ENCODE results near the gene CA10. TPM values are rescaled to one million over a fixed set of nuclear protein-coding genes. Genes with fewer than 3 reads are reported as not detected.

Gene CA10
- total RNA-seq, 1 experiment from 2014 or later, result not detected

GRCh38 chr17:52106638-52107261 is 51.8 kb downstream of the CA10 start:
- DNase-seq, result peak in 1 of 2 experiments; percentile 54
- no TSS peak for BruUV-seq (replicated peaks)
- Histone ChIP-seq H3K9me3 (no peaks in the 10 kb centered on the region), H3K27me3 (replicated peaks; ENCODE audit: control insufficient read depth, insufficient read depth, low read length) (no peaks in the 10 kb centered on the region), H3K36me3 (ENCODE audit: control insufficient read depth, insufficient read depth, low read length) (no peaks in the 10 kb centered on the region), H3K4me1 (no peaks in the 10 kb centered on the region), H3K4me3 (ENCODE audit: low read depth, low read length) (no peak overlapping the region)
- CTCF ChIA-PET, result interaction anchor here (0.9 to 1.9 kb wide), 4 partner anchors 64 to 342 kb away, joined by 4 to 39 read pairs (median 5); no protein-coding TSS in a partner anchor
- no peaks in the 10 kb centered on the region for H3K9me3 Mint-ChIP-seq (ENCODE audit: unreplicated experiment)
- peak; percentile 70 to 89 for TF ChIP-seq CTCF (IDR thresholded peaks at IDR 0.05; ENCODE audit: insufficient read depth in 1 of 2, low read depth in 1 of 2, low read length in 1 of 2, severe bottlenecking in 1 of 2, unreplicated experiment in 1 of 2)
- POLR2A ChIA-PET, result no interaction called here
- H3K4me1 Mint-ChIP-seq (ENCODE audit: low read depth, unreplicated experiment), result no peaks in the 10 kb centered on the region
- H3K27me3 Mint-ChIP-seq (ENCODE audit: insufficient read depth, unreplicated experiment), result peaks cover 3% of the 10 kb centered on the region
- H3K27ac Mint-ChIP-seq (ENCODE audit: unreplicated experiment), result no peak overlapping the region
- H3K36me3 Mint-ChIP-seq (ENCODE audit: insufficient read depth, unreplicated experiment), result no peaks in the 10 kb centered on the region
- intact Hi-C loops (cut with micrococcal nuclease; ENCODE audit: unreplicated experiment), result loop anchor here (1.0 to 10.0 kb wide), 4 partner anchors 162 to 736 kb away; no protein-coding TSS in a partner anchor
- no peak overlapping the region for H3K4me3 Mint-ChIP-seq (ENCODE audit: unreplicated experiment)

GRCh38 chr17:52106072-52106471 is 52.4 kb downstream of the CA10 start:
- no peak for TF ChIP-seq CTCF (IDR thresholded peaks at IDR 0.05; ENCODE audit: insufficient read depth in 1 of 2, low read depth in 1 of 2, low read length in 1 of 2, severe bottlenecking in 1 of 2, unreplicated experiment in 1 of 2)
- Mint-ChIP-seq H3K27me3 (ENCODE audit: insufficient read depth, unreplicated experiment) (peaks cover 3% of the 10 kb centered on the region), H3K4me3 (ENCODE audit: unreplicated experiment) (no peak overlapping the region), H3K36me3 (ENCODE audit: insufficient read depth, unreplicated experiment) (no peaks in the 10 kb centered on the region), H3K9me3 (ENCODE audit: unreplicated experiment) (no peaks in the 10 kb centered on the region), H3K27ac (ENCODE audit: unreplicated experiment) (no peak overlapping the region), H3K4me1 (ENCODE audit: low read depth, unreplicated experiment) (no peaks in the 10 kb centered on the region)
- BruUV-seq (replicated peaks), result no TSS peak
- ChIA-PET CTCF (interaction anchor here (1.4 to 1.9 kb wide), 3 partner anchors 246 to 342 kb away, joined by 5 to 39 read pairs (median 5); no protein-coding TSS in a partner anchor), POLR2A (no interaction called here)
- no peaks in the 10 kb centered on the region for H3K9me3 ChIP-seq
- no peaks in the 10 kb centered on the region for H3K36me3 ChIP-seq (ENCODE audit: control insufficient read depth, insufficient read depth, low read length)
- DNase-seq, result no peak
- no peak overlapping the region for H3K4me3 ChIP-seq (ENCODE audit: low read depth, low read length)
- intact Hi-C loops (cut with micrococcal nuclease; ENCODE audit: unreplicated experiment), result loop anchor here (1.0 to 10.0 kb wide), 4 partner anchors 161 to 735 kb away; no protein-coding TSS in a partner anchor
- H3K27me3 ChIP-seq (replicated peaks; ENCODE audit: control insufficient read depth, insufficient read depth, low read length), result no peaks in the 10 kb centered on the region
- no peaks in the 10 kb centered on the region for H3K4me1 ChIP-seq

GRCh38 chr17:52105591-52105990 is 52.9 kb downstream of the CA10 start:
- no peaks in the 10 kb centered on the region for H3K36me3 Mint-ChIP-seq (ENCODE audit: insufficient read depth, unreplicated experiment)
- no peaks in the 10 kb centered on the region for H3K36me3 ChIP-seq (ENCODE audit: control insufficient read depth, insufficient read depth, low read length)
- intact Hi-C loops (cut with micrococcal nuclease; ENCODE audit: unreplicated experiment), result loop anchor here (10.0 kb wide), 1 partner anchor 161 kb away; no protein-coding TSS in a partner anchor
- no peak for TF ChIP-seq CTCF (IDR thresholded peaks at IDR 0.05; ENCODE audit: insufficient read depth in 1 of 2, low read depth in 1 of 2, low read length in 1 of 2, severe bottlenecking in 1 of 2, unreplicated experiment in 1 of 2)
- no peaks in the 10 kb centered on the region for H3K9me3 ChIP-seq
- H3K4me3 ChIP-seq (ENCODE audit: low read depth, low read length), result no peak overlapping the region
- H3K4me3 Mint-ChIP-seq (ENCODE audit: unreplicated experiment), result no peak overlapping the region
- DNase-seq, result no peak
- no peaks in the 10 kb centered on the region for H3K4me1 Mint-ChIP-seq (ENCODE audit: low read depth, unreplicated experiment)
- no peak overlapping the region for H3K27ac Mint-ChIP-seq (ENCODE audit: unreplicated experiment)
- no peaks in the 10 kb centered on the region for H3K27me3 ChIP-seq (replicated peaks; ENCODE audit: control insufficient read depth, insufficient read depth, low read length)
- no peaks in the 10 kb centered on the region for H3K4me1 ChIP-seq
- no TSS peak for BruUV-seq (replicated peaks)
- no peaks in the 10 kb centered on the region for H3K9me3 Mint-ChIP-seq (ENCODE audit: unreplicated experiment)
- peaks cover 3% of the 10 kb centered on the region for H3K27me3 Mint-ChIP-seq (ENCODE audit: insufficient read depth, unreplicated experiment)
- ChIA-PET CTCF (interaction anchor here (1.4 kb wide), 1 partner anchor 245 kb away, joined by 5 read pairs; no protein-coding TSS in a partner anchor), POLR2A (no interaction called here)

Data from Caco-2 (cell line).